Stimulated activated CD4-positive, alpha-beta T cell treated with anti-CD3 and anti-CD28 coated beads, Interleukin-15, amount 100 ng/mL, for 48 hours (primary cell): ENCODE data around the gene KCNAB1.
"Not testable (repeated sequence)": the region's sequence is repeated elsewhere in the genome, so short reads cannot be mapped to it uniquely, and the experiment has no call there.

Source experiments
- DNase-seq, 2 donors: peaks; one replicate each; pipeline ENCODE4 v3.0.0-alpha.2; 2020; ENCODE audit warnings: low read depth in 2 of 2

Gene KCNAB1

GRCh38 chr3:156264771-156265170 lies 144.4 kb downstream of the KCNAB1 start:
- no peak for DNase-seq

GRCh38 chr3:156271508-156271907 lies 151.1 kb downstream of the KCNAB1 start:
- DNase-seq = no peak

- DNase-seq = no peak
Observed at GRCh38 chr3:156271995-156272719, 151.8 kb downstream of the KCNAB1 start.

GRCh38 chr3:156273111-156273694 lies 152.8 kb downstream of the KCNAB1 start:
- no peak for DNase-seq

GRCh38 chr3:156274791-156275190 lies 154.4 kb downstream of the KCNAB1 start:
- no peak for DNase-seq

- DNase-seq = not testable (repeated sequence)
Observed at GRCh38 chr3:156284637-156285036, 164.3 kb downstream of the KCNAB1 start.

- DNase-seq = no peak
Observed at GRCh38 chr3:156285626-156286025, 165.2 kb downstream of the KCNAB1 start.

GRCh38 chr3:156290924-156291271 lies 170.5 kb downstream of the KCNAB1 start:
- DNase-seq = no peak

GRCh38 chr3:156291272-156292123 lies 171.1 kb downstream of the KCNAB1 start:
- DNase-seq = no peak

- no peak for DNase-seq
Observed at GRCh38 chr3:156293566-156293965, 173.2 kb downstream of the KCNAB1 start.

GRCh38 chr3:156297582-156297981 lies 177.2 kb downstream of the KCNAB1 start:
- DNase-seq = no peak

- no peak for DNase-seq
Observed at GRCh38 chr3:156298014-156298413, 177.6 kb downstream of the KCNAB1 start.

GRCh38 chr3:156298938-156299337 lies 178.6 kb downstream of the KCNAB1 start:
- DNase-seq = no peak

- no peak for DNase-seq
Observed at GRCh38 chr3:156299569-156299968, 179.2 kb downstream of the KCNAB1 start.

- DNase-seq = no peak
Observed at GRCh38 chr3:156300371-156300770, 180.0 kb downstream of the KCNAB1 start.

GRCh38 chr3:156300929-156301840 lies 180.8 kb downstream of the KCNAB1 start:
- DNase-seq = no peak

- DNase-seq = no peak
Observed at GRCh38 chr3:156303001-156303707, 182.8 kb downstream of the KCNAB1 start.

GRCh38 chr3:156304406-156304805 lies 184.0 kb downstream of the KCNAB1 start:
- no peak for DNase-seq

- no peak for DNase-seq
Observed at GRCh38 chr3:156305672-156306071, 185.3 kb downstream of the KCNAB1 start.

- DNase-seq = no peak
Observed at GRCh38 chr3:156307704-156308103, 187.3 kb downstream of the KCNAB1 start.

GRCh38 chr3:156311431-156311830 lies 191.1 kb downstream of the KCNAB1 start:
- DNase-seq = no peak
